ENCODE results near the gene MRPL52. TPM values are rescaled to one million over a fixed set of nuclear protein-coding genes. Genes with fewer than 3 reads are reported as not detected.
A peak's percentile ranks its signal among the peaks of the same experiment; 100 is the strongest.

The MRPL52 gene
- total and polyA plus RNA-seq, 2 of the 13 experiments (the other 11 are each of a cell fraction or from before 2014, with no cell fraction given), result 118 to 329 TPM

DNA sequence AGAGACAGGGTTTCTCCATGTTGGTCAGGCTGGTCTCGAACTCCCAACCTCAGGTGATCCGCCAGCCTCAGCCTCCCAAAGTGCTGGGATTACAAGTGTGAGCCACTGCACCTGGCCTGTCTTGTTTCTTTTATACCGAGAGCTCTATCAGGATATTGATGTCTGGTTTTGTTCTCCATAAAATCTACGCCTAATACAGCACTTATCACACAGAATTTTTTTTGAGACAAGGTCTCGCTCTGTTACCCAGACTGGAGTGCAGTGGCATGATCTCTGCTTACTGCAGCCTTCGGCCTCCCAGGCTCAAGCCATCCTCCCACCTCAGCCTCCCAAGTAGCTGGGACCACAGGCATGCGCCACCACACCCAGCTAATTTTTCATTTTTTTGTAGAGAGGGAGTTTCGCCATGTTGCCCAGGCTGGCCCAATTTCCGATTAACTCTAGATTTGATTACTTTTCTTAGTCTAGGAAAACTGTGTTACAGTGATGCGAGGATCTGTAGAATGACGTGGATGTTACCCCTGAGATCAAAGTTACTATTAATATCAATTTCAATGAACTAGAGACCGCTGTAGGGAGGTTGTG lies 519 bp upstream of the MRPL52 start (continued):
- TF ChIP-seq HMG20A (CRISPR knock-in tag; IDR thresholded peaks at IDR 0.05; ENCODE audit: borderline replicate concordance), result 0 out of 2 replicates have a peak, but pooled peaks have one; percentile 23
- peak; percentile 28 for TF ChIP-seq ZBTB43 (CRISPR knock-in tag; conservative IDR thresholded peaks at IDR 0.05)
- peak; percentile 75; the same call in 1 of the 2 replicates for TF ChIP-seq ZNF280B (CRISPR knock-in tag; IDR thresholded peaks at IDR 0.05; ENCODE audit: borderline replicate concordance)
- 0 out of 2 replicates have a peak, but pooled peaks have one; percentile 22 for TF ChIP-seq ZNF792 (CRISPR knock-in tag; IDR thresholded peaks at IDR 0.05)
- TF ChIP-seq ZNF460 (CRISPR knock-in tag; IDR thresholded peaks at IDR 0.05; ENCODE audit: borderline replicate concordance), result peak; percentile 96
- TF ChIP-seq MAF1 (CRISPR knock-in tag; IDR thresholded peaks at IDR 0.05; ENCODE audit: borderline replicate concordance), result 0 out of 2 replicates have a peak, but pooled peaks have one; percentile 15
- 0 out of 2 replicates have a peak, but pooled peaks have one; percentile 6 for TF ChIP-seq PPARG (CRISPR knock-in tag; conservative IDR thresholded peaks at IDR 0.05)
- 0 out of 2 replicates have a peak, but pooled peaks have one; percentile 11 for TF ChIP-seq ZFP1 (CRISPR knock-in tag; IDR thresholded peaks at IDR 0.05)
- TF ChIP-seq, protein P1, sequence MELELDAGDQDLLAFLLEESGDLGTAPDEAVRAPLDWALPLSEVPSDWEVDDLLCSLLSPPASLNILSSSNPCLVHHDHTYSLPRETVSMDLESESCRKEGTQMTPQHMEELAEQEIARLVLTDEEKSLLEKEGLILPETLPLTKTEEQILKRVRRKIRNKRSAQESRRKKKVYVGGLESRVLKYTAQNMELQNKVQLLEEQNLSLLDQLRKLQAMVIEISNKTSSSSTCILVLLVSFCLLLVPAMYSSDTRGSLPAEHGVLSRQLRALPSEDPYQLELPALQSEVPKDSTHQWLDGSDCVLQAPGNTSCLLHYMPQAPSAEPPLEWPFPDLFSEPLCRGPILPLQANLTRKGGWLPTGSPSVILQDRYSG (CRISPR knock-in tag; IDR thresholded peaks at IDR 0.05), result peak; percentile 69; the same call in 1 of the 2 replicates
- peak; percentile 98 for TF ChIP-seq ZNF816 (CRISPR knock-in tag; IDR thresholded peaks at IDR 0.05; ENCODE audit: borderline replicate concordance)
- TF ChIP-seq ZNF253 (CRISPR knock-in tag; IDR thresholded peaks at IDR 0.05; ENCODE audit: borderline replicate concordance), result peak; percentile 40; the same call in 1 of the 2 replicates
- TF ChIP-seq ZNF646 (CRISPR knock-in tag; IDR thresholded peaks at IDR 0.05), result 0 out of 2 replicates have a peak, but pooled peaks have one; percentile 42
- TF ChIP-seq CHD4 (IDR thresholded peaks at IDR 0.05; ENCODE audit: borderline replicate concordance, low read length), result peak; percentile 73; the same call in 1 of the 2 replicates

All from HepG2 (cell line).